HepG2 (cell line): ENCODE results near the gene PLOD3.

Experiments
- BCL6 ChIP-seq: IDR thresholded peaks from 2 replicates; pipeline ENCODE4 v1.6.1; 2016; ENCODE audit warnings: missing genetic modification reagents, missing compliant biosample characterization
- CBX1 ChIP-seq: IDR thresholded peaks from one replicate; pipeline ENCODE4 v1.6.1; 2016; ENCODE audit warnings: antibody characterized with exemption, low read depth
- CEBPZ ChIP-seq: IDR thresholded peaks from 2 replicates; pipeline ENCODE4 v1.6.1; 2012; ENCODE audit warnings: low read length, improper control_type of control experiment
- CTCF ChIP-seq: sonication (generic); formaldehyde crosslinking; IDR thresholded peaks from 2 replicates; pipeline ENCODE4 v1.5.0; 2020; ENCODE audit warnings: mild to moderate bottlenecking, missing genetic modification reagents, moderate library complexity
- GABPA ChIP-seq, 2 experiments: IDR thresholded peaks; 2 replicates each; pipeline ENCODE4 v1.6.1; 2011 to 2016; ENCODE audit warnings: low read depth in 2 of 2, low read length in 1 of 2, missing biosample characterization in 1 of 2, missing genetic modification characterization in 1 of 2
- NR3C1 ChIP-seq: sonication (generic); formaldehyde crosslinking; IDR thresholded peaks from 2 replicates; pipeline ENCODE4 v1.4.0; 2020; ENCODE audit warnings: missing genetic modification reagents
- REXO4 ChIP-seq: sonication (generic); formaldehyde crosslinking; IDR thresholded peaks from 2 replicates; pipeline ENCODE4 v1.8.0; 2022; ENCODE audit warnings: missing genetic modification reagents, mild to moderate bottlenecking, borderline replicate concordance
- RFX5 ChIP-seq: IDR thresholded peaks from 2 replicates; pipeline ENCODE4 v1.6.1; 2011; ENCODE audit warnings: low read depth, low read length, improper control_type of control experiment
- ZBTB7A ChIP-seq: sonication (generic); formaldehyde crosslinking; IDR thresholded peaks from 2 replicates; pipeline ENCODE4 v1.8.0; 2022; ENCODE audit warnings: mild to moderate bottlenecking, missing genetic modification reagents
- ZFP90 ChIP-seq: sonication (generic); formaldehyde crosslinking; IDR thresholded peaks from 2 replicates; pipeline ENCODE4 v1.8.0; 2022; ENCODE audit warnings: missing genetic modification reagents, mild to moderate bottlenecking, inconsistent platforms, borderline replicate concordance
- ZNF121 ChIP-seq: sonication (generic); formaldehyde crosslinking; IDR thresholded peaks from 2 replicates; pipeline ENCODE4 v1.5.0; 2020; ENCODE audit warnings: mild to moderate bottlenecking, missing genetic modification reagents

DNA sequence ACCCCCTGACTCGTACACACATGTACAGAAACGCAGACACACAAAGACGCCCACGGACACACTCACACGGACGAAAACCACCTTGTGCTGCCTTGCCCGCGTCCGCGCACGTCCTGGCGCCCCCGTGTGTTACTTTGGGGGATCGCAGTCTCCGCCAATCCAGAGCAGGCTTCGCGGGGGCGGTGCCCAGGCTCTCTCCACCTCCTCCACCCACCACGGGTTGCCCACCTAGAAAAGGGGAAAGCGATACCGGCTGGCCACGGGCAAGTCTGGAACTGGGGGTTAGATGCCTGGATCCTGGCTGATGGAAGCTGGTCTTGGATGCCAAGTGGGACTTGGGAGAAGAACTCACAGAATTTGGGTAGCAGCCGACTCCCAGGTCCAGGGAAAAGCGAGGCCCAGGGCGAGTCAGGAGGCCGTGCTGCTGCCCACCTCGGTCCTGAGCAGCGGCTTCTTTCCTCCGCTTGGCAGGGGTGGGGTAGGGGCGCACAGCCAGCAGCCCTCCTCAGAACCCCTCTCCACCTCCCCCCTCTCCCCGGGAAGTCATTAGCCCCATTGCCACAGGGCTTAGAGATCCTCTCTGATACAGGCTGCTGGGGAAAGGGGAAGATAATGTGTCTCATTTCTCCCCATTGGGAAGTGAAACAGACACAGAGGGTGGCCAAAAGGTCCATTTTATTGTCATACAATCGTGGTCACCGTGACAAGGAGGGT, 47.4 kb downstream of the PLOD3 start:
- TF ChIP-seq CTCF (CRISPR knock-in tag) (peak; percentile 94), GABPA (IDR thresholded peaks at IDR 0.05; ENCODE audit: low read depth, low read length) (no peak), GABPA (CRISPR knock-in tag; IDR thresholded peaks at IDR 0.05; ENCODE audit: low read depth) (no peak), CBX1 (no peak), CEBPZ (no peak), ZBTB7A (CRISPR knock-in tag) (no peak), NR3C1 (no peak), ZFP90 (CRISPR knock-in tag) (no peak), REXO4 (CRISPR knock-in tag) (no peak), RFX5 (no peak), ZNF121 (no peak), BCL6 (CRISPR knock-in tag) (no peak)
